Right lobe of liver (tissue), 6 donors: Measurements from ENCODE around the gene YIF1B. TPM values are rescaled to one million over a fixed set of nuclear protein-coding genes. Genes with fewer than 3 reads are reported as not detected.

Experiments
- ATAC-seq, 4 donors: fragments of 200-7000 bp; cut with Tn5 transposase; one replicate each; pipeline ENCODE4 v1.9.1; 2020; ENCODE audit warnings: mild to moderate bottlenecking in 4 of 4, moderate library complexity in 4 of 4
- DNase-seq, 3 donors: peaks; one replicate each; pipeline ENCODE4 v3.0.0-alpha.2; 2020
- H3K27ac ChIP-seq, 3 donors: fragments of 200-600 bp; one replicate each; pipeline ENCODE4 v1.8.0; 2022
- H3K27me3 ChIP-seq, 2 donors: fragments of 200-600 bp; one replicate each; pipeline ENCODE4 v1.8.0; 2022
- H3K36me3 ChIP-seq, 4 donors: fragments of 200-600 bp; sonication (generic) in 1 of 4; one replicate each; pipeline versions ENCODE4 v1.5.1 to v1.8.0; 2017 to 2022; ENCODE audit warnings: control low read depth in 1 of 4
- H3K4me1 ChIP-seq, 4 donors: fragments of 200-600 bp; sonication (generic) in 1 of 4; one replicate each; pipeline versions ENCODE4 v1.5.1 to v1.8.0; 2017 to 2022; ENCODE audit warnings: control low read depth in 1 of 4
- H3K4me3 ChIP-seq, 3 donors: fragments of 200-600 bp; one replicate each; pipeline ENCODE4 v1.8.0; 2022
- H3K9me3 ChIP-seq, 4 donors: fragments of 200-600 bp; sonication (generic) in 1 of 4; one replicate each; pipeline versions ENCODE4 v1.5.1 to v1.8.0; 2017 to 2022; ENCODE audit warnings: control low read depth in 1 of 4
- CTCF ChIP-seq, 4 donors: fragments of 200-600 bp in 3 of 4; fragments of 450-650 bp in 1 of 4; IDR thresholded peaks; one replicate each; pipeline versions ENCODE4 v1.5.1 to v1.8.0; 2016 to 2022; ENCODE audit warnings: antibody characterized with exemption in 4 of 4, mild to moderate bottlenecking in 2 of 4
- POLR2A ChIP-seq: fragments of 450-650 bp; IDR thresholded peaks from one replicate; pipeline ENCODE4 v1.6.1; 2017; ENCODE audit warnings: antibody characterized with exemption, mild to moderate bottlenecking
- WGBS: methylation state at CpG from one replicate; pipeline ENCODE4 v1.1.6; 2018; ENCODE audit warnings: low coverage, low lambda C conversion rate; ENCODE audit not compliant: insufficient coverage; ENCODE audit errors: missing lambda C conversion rate; 5-methylcytosine and 5-hydroxymethylcytosine counted together
- intact Hi-C, 2 donors: fragments of 100-400 bp; cut with DNase I; formaldehyde crosslinking; loops; one replicate each; pipeline versions ENCODE4 v1.11.2 to v1.14.1; 2022
- total RNA-seq, 6 experiments: library from RNA; depleted of rRNA in 2 of 6; stranded (reverse); fragments of >200 nt in 2 of 6; fragmentation: NEBNext Ultra II Directional in 3 of 6; extraction: Animal tissue kit (Norgen Biotek cat#: 25700) in 3 of 6; gene quantifications; one replicate each; pipeline versions ENCODE4 v1.1.0 to v1.2.4, GENCODE V29; 2016 to 2023
- donor health status: DM: no; HTN: yes; CAD: no.
- donor health status: DM: no; HTN: no; CAD: no.
- donor health status: DM: no; HTN: no; CAD: no.
- donor health status: DM: no; HTN: yes; CAD: no.
- donor health status: DM: no; HTN: yes; CAD: no.

YIF1B gene
- total RNA-seq, 6 experiments from 2014 or later, result 26.3 to 69.7 (median 42.0) TPM

- 75% methylated on average over 7 of the region's 16 CpGs for WGBS
- intact Hi-C loops, result no loop called here
These were observed 27.5 kb downstream of the YIF1B start for GRCh38 chr19:38288123-38288855.

GRCh38 chr19:38287604-38288003, 28.1 kb downstream of the YIF1B start:
- TF ChIP-seq POLR2A (no peak), CTCF (IDR thresholded peaks at IDR 0.05) (no peak)
- Histone ChIP-seq H3K4me3 (no peak overlapping the region), H3K9me3 (no peaks in the 10 kb centered on the region), H3K4me1 (peaks cover 0 to 3% (median 0%) of the 10 kb centered on the region in 4 donors), H3K27ac (no peak overlapping the region), H3K36me3 (no peaks in the 10 kb centered on the region), H3K27me3 (no peaks in the 10 kb centered on the region)
- WGBS, result 77% methylated on average over 9 of the region's 9 CpGs
- DNase-seq (no peak), ATAC-seq (peak in 3 of 4 donors; percentile 27 to 65 (median 43))
- intact Hi-C loops, result no loop called here

More at GRCh38 chr19:38288123-38288855, 27.5 kb downstream of the YIF1B start:
- Histone ChIP-seq H3K9me3 (no peaks in the 10 kb centered on the region), H3K4me1 (peaks cover 0 to 3% (median 0%) of the 10 kb centered on the region in 4 donors), H3K4me3 (no peak overlapping the region), H3K27me3 (no peaks in the 10 kb centered on the region), H3K27ac (no peak overlapping the region), H3K36me3 (no peaks in the 10 kb centered on the region)
- TF ChIP-seq POLR2A (no peak), CTCF (IDR thresholded peaks at IDR 0.05) (no peak)
- ATAC-seq, result no peak
- DNase-seq, result no peak

GRCh38 chr19:38285567-38285966, 30.2 kb downstream of the YIF1B start:
- no peaks in the 10 kb centered on the region for H3K9me3 ChIP-seq
- WGBS, result 77% methylated on average over 5 of the region's 5 CpGs
- H3K4me3 ChIP-seq, result no peak overlapping the region
- no peak for ATAC-seq
- peak overlapping the region in 1 of 3 donors; percentile 13 for H3K27ac ChIP-seq
- intact Hi-C loops, result no loop called here
- no peaks in the 10 kb centered on the region for H3K36me3 ChIP-seq
- no peak for DNase-seq
- H3K4me1 ChIP-seq, result peaks cover 0 to 3% (median 0%) of the 10 kb centered on the region in 4 donors
- TF ChIP-seq POLR2A (no peak), CTCF (IDR thresholded peaks at IDR 0.05) (no peak)
- H3K27me3 ChIP-seq, result no peaks in the 10 kb centered on the region

GRCh38 chr19:38284422-38284821, 31.3 kb downstream of the YIF1B start:
- DNase-seq (no peak), ATAC-seq (peak; percentile 37 to 68 (median 54))
- intact Hi-C loops, result no loop called here
- H3K27me3 ChIP-seq, result no peaks in the 10 kb centered on the region
- TF ChIP-seq POLR2A, result no peak
- TF ChIP-seq CTCF (IDR thresholded peaks at IDR 0.05), result no peak
- H3K27ac ChIP-seq, result peak overlapping the region in 1 of 3 donors; percentile 51
- H3K9me3 ChIP-seq, result no peaks in the 10 kb centered on the region
- 56% methylated on average over 7 of the region's 7 CpGs for WGBS
- H3K36me3 ChIP-seq, result no peaks in the 10 kb centered on the region
- peaks cover 0 to 3% (median 0%) of the 10 kb centered on the region in 4 donors for H3K4me1 ChIP-seq
- no peak overlapping the region for H3K4me3 ChIP-seq
